ENCODE measurements around the gene PDZK1IP1.

PDZK1IP1 gene

DNA sequence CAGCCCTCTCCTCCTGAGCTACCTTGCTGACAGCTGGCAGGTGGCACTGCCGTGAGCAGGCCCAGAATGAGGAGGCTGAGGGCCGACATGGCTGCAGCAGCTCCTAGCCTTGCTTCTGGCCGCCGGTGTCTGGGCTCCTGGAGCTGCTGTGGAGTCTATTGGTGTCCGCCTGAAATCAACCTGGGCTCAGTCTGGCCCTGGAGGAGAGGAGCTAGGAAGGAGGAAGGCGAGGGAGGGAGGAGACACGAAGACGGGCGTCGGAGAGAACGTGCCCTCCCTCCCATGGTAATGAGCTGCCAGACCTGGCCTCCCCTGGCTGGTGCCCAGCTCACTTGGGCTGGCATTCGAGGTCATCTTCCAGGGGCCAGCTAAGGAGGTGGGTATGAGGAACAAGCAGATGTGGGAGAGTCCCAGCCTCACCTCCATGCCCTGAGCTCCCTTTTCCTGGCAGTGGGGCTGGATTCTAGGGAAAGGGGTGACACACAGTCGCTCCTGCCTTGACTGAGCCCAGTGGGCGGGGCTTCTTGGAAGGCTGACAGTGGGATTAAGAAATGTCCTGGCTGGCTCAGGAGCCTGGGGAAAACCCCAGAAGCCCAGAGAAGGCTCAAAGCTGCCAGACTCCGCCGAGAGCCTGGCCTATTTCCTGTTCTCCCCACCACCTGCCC is at the start of gene PDZK1IP1:
Gene PDZK1IP1, minus strand, starts transcription at position 193 of the 665 bp plus-strand sequence. Its CDS starts 104 bp downstream, at position 89.
- DNase-seq, result no peak

- no peak for DNase-seq
Measured at GRCh38 chr1:47238935-47239592, 49.2 kb upstream of the PDZK1IP1 start.

GRCh38 chr1:47235806-47236205 is 46.0 kb upstream of the PDZK1IP1 start:
- DNase-seq, result no peak

GRCh38 chr1:47235241-47235681 is 45.4 kb upstream of the PDZK1IP1 start:
- DNase-seq, result no peak

- no peak for DNase-seq
Measured at GRCh38 chr1:47233186-47233585, 43.4 kb upstream of the PDZK1IP1 start.

DNA sequence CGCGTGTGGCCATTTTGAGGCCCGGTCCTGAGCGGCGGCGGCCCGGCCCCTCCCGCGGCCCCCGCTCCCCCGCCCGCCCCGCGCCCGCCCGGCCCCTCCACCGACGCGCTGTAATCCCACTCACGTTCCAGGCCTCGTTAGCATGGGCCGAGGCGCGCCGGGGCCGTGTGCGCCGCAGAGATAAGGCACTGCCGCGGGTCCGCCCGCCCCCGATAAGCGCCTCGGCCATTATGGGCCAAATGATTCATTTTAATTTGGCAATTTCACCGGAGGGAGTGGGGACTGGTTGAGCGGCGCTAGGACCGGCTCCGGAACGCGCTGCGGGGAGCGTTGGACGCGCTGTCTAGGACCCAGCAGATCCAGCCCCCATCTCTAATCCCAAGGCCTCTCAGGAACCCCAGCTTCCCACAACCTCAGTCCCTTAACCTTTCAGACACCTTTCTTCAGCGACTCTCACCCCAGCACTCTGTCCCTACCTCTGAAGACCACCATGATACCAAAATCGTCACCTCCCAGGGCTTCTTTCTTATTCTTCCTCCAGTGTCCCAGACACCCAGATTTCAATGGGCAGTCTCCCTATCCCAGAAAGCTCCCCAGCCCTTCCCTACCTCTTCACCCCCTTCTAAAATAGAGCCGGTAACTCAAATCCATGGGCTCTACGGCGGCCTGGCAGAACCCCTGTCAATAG is 42.5 kb upstream of the PDZK1IP1 start, which contains the start of gene TAL1:
Gene TAL1, minus strand, starts transcription at position 39 of the 688 bp plus-strand sequence. CDS start 6,337 bp downstream, outside the sequence.
- no peak for DNase-seq

- DNase-seq, result no peak
Measured at GRCh38 chr1:47231301-47232186, 41.7 kb upstream of the PDZK1IP1 start.

DNA sequence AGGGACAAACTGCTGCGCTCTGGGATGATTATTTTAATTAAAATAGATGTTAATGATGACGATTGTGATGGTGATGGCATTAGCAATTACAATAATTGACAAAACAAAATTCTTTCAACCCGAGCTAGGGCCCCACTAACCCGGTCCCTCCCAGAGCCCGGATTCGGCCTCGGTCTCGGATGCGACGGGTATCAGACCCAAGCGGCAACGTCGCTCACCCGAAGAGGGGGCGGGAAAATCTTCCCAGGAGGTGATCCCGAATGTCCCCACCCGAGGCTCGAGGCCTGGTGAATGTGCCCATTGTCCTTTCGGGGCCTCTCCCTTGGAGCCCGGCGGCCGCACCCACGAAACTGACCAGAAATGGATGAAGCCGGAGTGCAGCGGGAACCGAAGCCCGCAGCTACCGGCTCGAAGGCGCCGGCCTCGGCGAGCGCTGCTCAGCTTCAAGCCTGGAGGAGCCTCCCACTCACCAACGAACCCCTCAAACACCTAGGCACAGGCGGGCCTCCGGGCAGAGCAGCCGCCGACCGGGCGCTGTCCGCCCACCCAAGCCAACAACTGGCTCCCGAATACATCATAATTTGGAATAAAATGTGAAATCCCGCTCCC is 41.0 kb upstream of the PDZK1IP1 start:
- no peak for DNase-seq

GRCh38 chr1:47229886-47230691 is 40.3 kb upstream of the PDZK1IP1 start:
- DNase-seq, result no peak

DNA sequence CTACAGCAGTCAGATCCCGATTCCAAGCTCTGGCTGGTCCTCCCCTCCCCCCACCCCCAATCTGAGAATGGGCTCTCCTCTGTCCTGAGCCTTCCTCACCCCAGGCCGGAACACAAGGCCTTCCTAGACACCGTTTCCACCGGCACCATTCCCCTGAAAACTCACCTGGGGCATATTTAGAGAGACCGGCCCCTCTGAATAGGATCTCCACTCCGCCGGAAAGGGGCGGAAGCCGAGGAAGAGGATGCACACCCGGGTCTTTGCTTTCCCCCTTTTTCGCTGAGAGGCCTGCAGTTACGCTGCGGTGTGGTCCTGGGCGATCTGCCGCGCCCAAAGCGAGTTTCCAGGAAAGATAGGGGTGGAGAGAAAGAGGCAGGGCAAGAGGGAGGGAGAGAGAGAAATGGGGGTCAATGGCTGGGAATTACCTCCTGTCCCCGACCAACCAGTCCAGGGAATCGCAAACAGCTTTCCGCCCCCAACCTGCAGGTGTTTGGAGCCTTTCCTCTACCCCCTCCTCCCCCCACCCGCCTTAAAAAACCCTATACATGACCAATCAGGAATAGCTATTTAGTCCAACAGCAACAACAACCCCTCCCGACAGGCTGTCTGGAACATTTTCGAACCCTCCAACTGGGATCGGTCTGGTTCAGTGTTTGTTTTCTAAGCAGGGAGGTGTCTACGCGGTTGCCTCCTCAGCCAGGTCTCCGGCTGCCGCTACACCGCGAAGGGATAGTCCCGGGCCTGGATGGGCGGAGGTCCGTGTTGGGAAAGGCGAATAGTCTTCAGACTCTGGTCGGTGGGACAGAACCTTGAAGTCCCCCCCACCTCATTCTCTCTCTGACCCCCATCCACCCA is 39.4 kb upstream of the PDZK1IP1 start:
- no peak for DNase-seq

GRCh38 chr1:47228644-47229030 is 38.8 kb upstream of the PDZK1IP1 start:
- DNase-seq, result no peak

- DNase-seq, result no peak
Measured at GRCh38 chr1:47227341-47228232, 37.8 kb upstream of the PDZK1IP1 start.

- DNase-seq, result no peak
Measured at GRCh38 chr1:47226839-47227215, 37.0 kb upstream of the PDZK1IP1 start.

GRCh38 chr1:47226121-47226838 is 36.4 kb upstream of the PDZK1IP1 start:
- DNase-seq, result no peak

DNA sequence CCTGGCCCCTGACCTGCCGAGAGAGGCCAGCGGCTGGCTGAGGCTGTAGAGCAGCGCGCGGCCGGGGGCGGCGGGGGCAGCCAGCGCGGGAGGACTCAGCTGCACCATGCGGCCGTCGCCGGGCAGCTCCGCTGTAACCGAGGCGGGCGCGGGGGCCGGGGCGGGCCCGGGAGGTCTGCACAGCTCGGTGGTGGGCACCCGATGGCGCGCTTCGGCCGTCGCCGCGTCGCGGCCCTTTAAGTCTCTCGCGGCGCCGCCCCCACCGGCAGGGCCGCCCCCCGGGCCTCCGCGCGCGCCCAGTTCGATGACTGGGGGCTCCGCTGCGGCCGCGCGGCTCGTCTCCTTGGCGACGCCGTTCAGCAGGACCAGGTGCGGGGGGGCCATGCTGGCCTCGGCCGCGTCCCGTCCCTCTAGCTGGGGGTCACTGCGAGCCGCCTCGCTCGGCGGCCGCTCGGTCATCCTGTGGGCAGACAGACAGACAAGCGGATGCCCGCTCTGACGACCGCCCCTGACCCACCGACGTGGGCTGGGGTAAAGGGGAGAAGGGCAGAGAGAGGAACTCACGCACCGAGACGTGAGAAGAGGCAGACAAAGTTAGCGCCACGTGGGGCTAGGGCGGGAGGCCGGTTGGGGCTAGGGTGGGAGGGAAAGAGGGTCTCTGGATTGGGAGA is 35.7 kb upstream of the PDZK1IP1 start:
- DNase-seq, result no peak

- no peak for DNase-seq
Measured at GRCh38 chr1:47224676-47225399, 35.0 kb upstream of the PDZK1IP1 start.

DNA sequence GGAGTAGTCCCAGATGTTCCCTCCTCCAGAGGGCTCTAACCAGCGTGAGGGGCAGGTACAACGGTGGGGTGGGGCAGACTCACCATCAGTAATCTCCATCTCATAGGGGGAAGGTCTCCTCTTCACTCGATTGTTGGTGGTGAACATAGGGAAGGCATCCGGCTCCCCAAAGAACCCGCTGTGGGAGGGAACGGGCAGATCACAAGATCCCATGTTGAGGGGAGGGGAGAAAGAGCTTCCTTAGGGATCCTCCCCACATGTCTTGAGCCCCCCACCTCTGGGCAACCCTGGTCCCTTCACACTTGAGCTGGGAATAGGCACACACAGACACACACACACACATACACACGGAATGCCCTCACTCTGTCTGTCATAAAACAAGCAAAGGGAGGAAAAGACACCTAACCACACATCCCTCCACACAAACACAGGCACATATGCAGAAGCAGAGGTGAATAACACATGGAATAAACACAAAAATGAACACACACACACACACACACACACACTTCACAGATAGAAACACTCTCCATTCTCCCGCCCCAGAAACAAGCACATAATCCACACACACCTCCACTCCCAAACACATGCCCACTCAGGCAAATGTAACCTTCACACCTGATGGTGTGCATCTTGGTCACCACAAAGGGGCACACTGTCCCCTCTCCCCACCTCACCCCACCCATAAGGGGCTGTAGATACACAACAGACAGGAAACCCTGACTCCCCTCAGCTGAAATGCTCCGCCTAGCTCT is 34.3 kb upstream of the PDZK1IP1 start:
- no peak for DNase-seq

Data from COR-L47 (cell line).